HepG2 (cell line): ENCODE measurements around the gene HMCN1.

Source experiments
- CTCF ChIP-seq: sonication (generic); formaldehyde crosslinking; IDR thresholded peaks from 2 replicates; pipeline ENCODE4 v1.5.0; 2020; ENCODE audit warnings: mild to moderate bottlenecking, missing genetic modification reagents, moderate library complexity
- MXI1 ChIP-seq: IDR thresholded peaks from 3 replicates; pipeline ENCODE4 v1.6.1; 2012; ENCODE audit warnings: low read depth, low read length, inconsistent platforms, borderline replicate concordance
- POLR2A ChIP-seq, 2 experiments: IDR thresholded peaks; 2 replicates each; pipeline ENCODE4 v1.6.1; 2011; ENCODE audit warnings: low read depth in 2 of 2, low read length in 2 of 2, mild to moderate bottlenecking in 1 of 2, moderate library complexity in 1 of 2; ENCODE audit not compliant: insufficient read depth in 1 of 2
- RBM39 ChIP-seq: fragments of 200-400 bp; formaldehyde crosslinking; IDR thresholded peaks from one replicate; pipeline ENCODE4 v1.6.1; 2018; ENCODE audit warnings: antibody characterized with exemption, mild to moderate bottlenecking, low read depth, low read length; ENCODE audit not compliant: poor library complexity, severe bottlenecking
- TBP ChIP-seq: sonication (generic); formaldehyde crosslinking; IDR thresholded peaks from 2 replicates; pipeline ENCODE4 v1.5.0; 2020; ENCODE audit warnings: missing genetic modification reagents
- TCF12 ChIP-seq, 2 experiments: fragments of 450-650 bp in 1 of 2; sonication (generic) in 1 of 2; formaldehyde crosslinking in 1 of 2; IDR thresholded peaks; 2 replicates each; pipeline versions ENCODE4 v1.6.1 to v1.8.0; 2017 to 2022; ENCODE audit warnings: antibody characterized with exemption in 1 of 2, mild to moderate bottlenecking in 1 of 2, missing genetic modification reagents in 1 of 2, moderate library complexity in 1 of 2
- ZBTB33 ChIP-seq: sonication (generic); formaldehyde crosslinking; IDR thresholded peaks from 2 replicates; pipeline ENCODE4 v1.4.0; 2020; ENCODE audit warnings: missing genetic modification reagents
- ZNF160 ChIP-seq: sonication (generic); formaldehyde crosslinking; IDR thresholded peaks from 2 replicates; pipeline ENCODE4 v1.8.0; 2022; ENCODE audit warnings: mild to moderate bottlenecking, inconsistent platforms, missing genetic modification reagents

GRCh38 chr1:186044079-186044685 is 310.0 kb downstream of the HMCN1 start:
- no peak for TF ChIP-seq ZNF160 (CRISPR knock-in tag)
- no peak for TF ChIP-seq RBM39
- TF ChIP-seq POLR2A (IDR thresholded peaks at IDR 0.05; ENCODE audit: insufficient read depth in 1 of 2, low read depth in 2 of 2, low read length in 2 of 2), result no peak
- TF ChIP-seq TBP (CRISPR knock-in tag), result no peak
- no peak for TF ChIP-seq ZBTB33
- no peak for TF ChIP-seq MXI1
- TF ChIP-seq TCF12 (IDR thresholded peaks at IDR 0.05), result no peak
- no peak for TF ChIP-seq TCF12 (CRISPR knock-in tag; IDR thresholded peaks at IDR 0.05)
- TF ChIP-seq CTCF (CRISPR knock-in tag), result no peak
